Right ventricle myocardium superior (tissue), 1 donor: ENCODE measurements around the gene TNFSF10. TPM values are rescaled to one million over a fixed set of nuclear protein-coding genes. Genes with fewer than 3 reads are reported as not detected.

ENCODE experiments used
- ATAC-seq: fragments of 200-7000 bp; cut with Tn5 transposase; one replicate; pipeline ENCODE4 v1.9.1; 2020; ENCODE audit warnings: mild to moderate bottlenecking; ENCODE audit not compliant: poor library complexity
- DNase-seq: peaks from one replicate; pipeline ENCODE4 v3.0.0-alpha.2; 2020
- intact Hi-C: fragments of 100-400 bp; cut with DNase I; formaldehyde crosslinking; loops from one replicate; pipeline ENCODE4 v1.11.2; 2022
- total RNA-seq: library from RNA; stranded (reverse); fragmentation: NEBNext Ultra II Directional; extraction: Animal tissue kit (Norgen Biotek cat#: 25700); gene quantifications from one replicate; pipeline ENCODE4 v1.2.1, GENCODE V29; 2021
- donor health status: DM: no; HTN: yes; CAD: no; lungs with severe emphysema.

TNFSF10 gene
- total RNA-seq, 1 donor from 2014 or later, result 13.7 TPM

DNA sequence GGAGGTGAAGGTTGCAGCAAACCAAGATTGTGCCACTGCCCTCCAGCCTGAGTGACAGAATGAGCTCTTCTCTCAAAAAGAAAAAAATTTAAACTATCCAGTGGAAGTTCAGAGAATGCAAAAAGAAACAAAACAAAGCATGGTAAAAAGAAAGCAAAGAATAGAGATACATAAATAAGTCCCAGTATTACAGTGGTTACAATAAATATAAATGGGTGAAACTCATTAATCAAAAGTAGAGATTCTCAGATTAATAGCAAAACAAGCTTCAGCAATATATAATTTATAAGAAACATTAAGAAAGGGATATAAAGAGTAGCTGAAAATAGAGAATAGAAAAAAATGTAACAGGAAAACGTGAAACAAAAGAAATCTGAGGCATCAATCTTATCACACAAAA, 51.3 kb downstream of the TNFSF10 start:
- intact Hi-C loops, result loop anchor here (10.0 kb wide), 1 partner anchor 97 kb away; no protein-coding TSS in a partner anchor
- ATAC-seq, result no peak
- DNase-seq, result no peak

DNA sequence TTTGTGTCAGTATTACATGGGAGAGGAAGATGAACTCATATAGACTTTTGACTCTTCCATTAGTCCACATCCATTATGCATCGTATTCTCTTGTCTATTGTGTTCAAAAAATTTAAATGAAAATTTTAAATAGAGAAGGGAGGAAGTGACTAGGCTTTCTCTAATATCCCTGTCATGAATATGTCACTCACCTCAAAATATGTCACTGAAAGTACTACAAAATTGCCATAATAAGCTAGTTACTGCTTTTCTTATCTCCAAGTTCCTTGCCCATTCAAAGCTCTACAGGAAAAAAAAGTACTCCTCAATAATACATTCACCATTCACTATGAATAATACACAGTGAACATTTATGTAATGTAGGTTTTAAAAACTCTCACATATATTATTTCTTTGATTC, 52.6 kb downstream of the TNFSF10 start:
- no peak for ATAC-seq
- intact Hi-C loops, result loop anchor here (10.0 kb wide), 1 partner anchor 96 kb away; no protein-coding TSS in a partner anchor

DNA sequence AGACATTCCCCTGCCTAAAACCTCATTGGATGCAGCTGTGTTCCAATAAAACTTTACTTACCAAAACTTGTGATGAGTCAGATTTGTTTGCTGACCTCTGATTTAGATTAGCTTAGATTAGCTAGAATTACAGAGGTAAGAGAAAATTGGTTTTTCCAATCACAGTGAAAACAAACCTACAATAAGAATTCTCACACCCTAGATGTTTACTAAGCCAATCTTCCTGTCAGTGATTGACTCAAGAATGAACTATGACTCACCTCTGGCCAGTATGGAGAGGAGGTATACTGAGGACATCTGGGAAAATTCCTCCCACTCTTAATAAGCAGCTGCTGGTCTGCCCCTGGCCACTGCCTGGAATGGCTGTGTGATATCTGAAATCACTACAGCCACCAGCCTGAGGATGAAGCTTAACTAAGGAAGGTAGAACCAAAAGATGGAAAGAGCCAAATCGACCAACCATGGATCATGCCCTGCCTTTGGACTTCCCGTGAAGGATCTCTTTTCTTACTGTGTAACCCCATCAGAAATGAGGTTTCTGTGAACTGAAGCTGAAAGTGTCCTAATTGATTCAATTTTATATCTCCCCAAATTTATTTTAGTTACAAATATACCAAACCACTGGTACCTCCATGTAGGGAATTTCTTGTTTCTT, 55.9 kb downstream of the TNFSF10 start:
- intact Hi-C loops, result no loop called here
- DNase-seq (no peak), ATAC-seq (no peak)

More for the DNA sequence above, 52.6 kb downstream of the TNFSF10 start:
- no peak for DNase-seq

DNA sequence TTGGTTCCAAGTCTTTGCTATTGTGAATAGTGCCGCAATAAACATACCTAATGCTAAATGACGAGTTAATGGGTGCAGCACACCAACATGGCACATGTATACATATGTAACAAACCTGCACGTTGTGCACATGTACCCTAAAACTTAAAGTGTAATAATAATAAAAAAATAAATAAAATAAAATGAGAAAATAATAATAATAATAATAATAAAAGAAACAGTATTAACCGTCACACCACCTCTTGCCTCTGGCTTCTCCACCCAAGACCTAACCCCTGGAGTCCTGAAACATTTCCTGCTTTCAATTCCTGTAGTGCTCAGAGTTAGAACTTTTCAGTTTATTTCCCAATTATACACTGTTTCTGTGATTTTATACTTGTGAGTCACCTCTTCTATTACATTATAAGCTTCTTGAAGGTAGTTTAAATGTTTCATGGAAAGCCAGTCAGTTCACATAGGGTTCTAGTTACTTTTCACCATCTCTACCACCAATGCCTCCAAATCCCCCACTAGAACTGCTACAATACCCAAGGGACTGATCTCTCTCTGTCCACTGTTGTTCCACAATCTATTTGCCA, 56.6 kb downstream of the TNFSF10 start:
- intact Hi-C loops, result no loop called here
- ATAC-seq (no peak), DNase-seq (no peak)

DNA sequence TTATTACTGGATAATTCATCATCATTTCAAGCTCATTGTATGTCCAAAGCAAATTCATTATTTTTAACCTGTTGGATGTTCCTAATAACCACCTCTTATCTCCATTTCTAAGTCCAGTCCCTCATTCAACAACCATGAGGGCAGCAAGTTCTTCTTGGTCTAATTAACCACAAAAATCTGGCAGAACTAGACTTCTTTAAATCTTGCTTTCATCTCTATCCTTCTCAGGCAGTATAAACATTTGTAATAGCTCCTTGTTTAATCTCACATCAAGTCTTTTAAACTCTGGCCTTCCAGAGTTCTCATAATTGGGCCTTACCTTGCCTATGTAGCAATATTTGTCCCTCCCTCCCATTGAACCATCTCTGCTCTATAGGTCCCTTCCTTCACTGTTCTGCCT, 57.9 kb downstream of the TNFSF10 start:
- intact Hi-C loops, result no loop called here

DNA sequence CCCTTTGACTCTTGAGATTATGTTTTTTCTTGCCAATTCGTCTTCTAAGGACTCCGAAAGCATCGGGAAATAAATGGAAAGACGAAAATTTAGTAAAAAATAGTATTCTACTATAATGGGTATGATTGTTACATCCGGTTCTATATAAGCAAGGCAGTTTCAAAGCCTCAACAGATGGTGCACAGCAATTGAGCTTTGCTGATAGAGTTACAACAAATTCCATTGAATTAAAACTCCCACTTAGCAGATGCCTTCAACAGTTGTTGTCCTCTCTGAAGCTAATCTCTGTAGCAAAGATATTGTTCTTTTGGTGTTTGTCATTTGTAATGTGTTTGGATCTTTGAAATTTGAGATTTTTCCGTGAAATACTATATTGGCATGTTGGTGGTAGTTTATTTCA, 58.9 kb downstream of the TNFSF10 start:
- no peak for DNase-seq
- no peak for ATAC-seq
- intact Hi-C loops, result loop anchor here (5.0 kb wide), 1 partner anchor 52 kb away; no protein-coding TSS in a partner anchor

More for the DNA sequence above, 57.9 kb downstream of the TNFSF10 start:
- DNase-seq (no peak), ATAC-seq (no peak)

DNA sequence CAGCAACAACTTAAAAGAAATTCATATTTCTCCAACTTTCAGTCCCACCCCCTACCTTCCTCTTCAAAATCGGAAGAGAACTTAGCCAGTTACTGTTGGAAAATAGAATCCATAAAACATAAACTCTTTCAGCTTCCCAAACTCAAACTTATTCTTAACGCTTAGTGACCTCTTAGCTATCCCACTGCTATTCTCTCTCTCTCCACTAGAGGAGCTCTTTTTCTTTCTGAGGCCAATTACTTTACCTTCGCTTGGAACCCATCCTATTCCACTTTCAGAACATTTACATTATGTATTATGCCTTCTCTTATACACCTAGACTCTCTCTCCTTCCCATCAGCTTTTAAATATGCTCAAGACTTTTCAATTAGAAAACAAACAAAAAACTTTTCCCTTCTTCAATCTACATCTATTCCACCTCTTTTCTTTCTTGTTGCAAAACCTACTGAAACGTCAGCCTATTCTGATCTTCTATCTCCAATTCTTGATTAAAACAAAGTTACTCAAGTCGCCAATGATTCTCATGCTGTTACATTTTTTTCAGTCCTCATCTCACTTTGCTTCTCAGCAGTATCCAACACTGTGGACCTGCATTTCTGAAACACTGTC, 61.6 kb downstream of the TNFSF10 start:
- no peak for DNase-seq
- ATAC-seq, result no peak
- intact Hi-C loops, result loop anchor here (5.0 kb wide), 1 partner anchor 49 kb away; no protein-coding TSS in a partner anchor

DNA sequence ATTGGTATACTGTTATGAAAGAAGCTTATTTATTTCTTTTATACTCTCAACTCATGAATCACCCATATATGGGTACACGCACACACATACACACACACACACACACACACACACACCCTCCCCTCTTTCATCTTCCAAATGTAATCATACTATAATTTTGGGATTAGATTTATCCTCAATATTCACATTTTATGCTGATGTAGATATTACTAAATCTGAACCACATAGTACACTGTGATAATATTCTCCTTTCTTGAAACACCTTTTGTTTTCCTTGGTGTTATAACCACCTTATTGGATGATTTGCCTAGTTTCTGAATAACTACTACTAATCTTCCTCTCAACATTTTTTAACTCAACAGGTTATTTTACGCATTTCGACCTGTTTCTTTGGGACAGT, 66.8 kb downstream of the TNFSF10 start:
- intact Hi-C loops, result no loop called here
- ATAC-seq (no peak), DNase-seq (no peak)

Other genes with a start within 250 kb of the TNFSF10 start
- gene GHSR, start 75.0 kb downstream of the TNFSF10 start, total RNA-seq, result not detected
- 51.1 TPM for gene NCEH1, start 187.6 kb upstream of the TNFSF10 start, total RNA-seq
- gene ECT2, start 227.3 kb upstream of the TNFSF10 start, total RNA-seq, result 4.2 TPM